GM12872 (cell line): Measurements from ENCODE around the gene SAG.

Source experiments
- TF ChIP-seq, protein P1 (sequence below): IDR thresholded peaks from 3 replicates; pipeline ENCODE4 v1.5.1; 2011; ENCODE audit warnings: low read depth, mild to moderate bottlenecking, low read length, moderate library complexity; ENCODE audit not compliant: insufficient read depth

Gene SAG

DNA sequence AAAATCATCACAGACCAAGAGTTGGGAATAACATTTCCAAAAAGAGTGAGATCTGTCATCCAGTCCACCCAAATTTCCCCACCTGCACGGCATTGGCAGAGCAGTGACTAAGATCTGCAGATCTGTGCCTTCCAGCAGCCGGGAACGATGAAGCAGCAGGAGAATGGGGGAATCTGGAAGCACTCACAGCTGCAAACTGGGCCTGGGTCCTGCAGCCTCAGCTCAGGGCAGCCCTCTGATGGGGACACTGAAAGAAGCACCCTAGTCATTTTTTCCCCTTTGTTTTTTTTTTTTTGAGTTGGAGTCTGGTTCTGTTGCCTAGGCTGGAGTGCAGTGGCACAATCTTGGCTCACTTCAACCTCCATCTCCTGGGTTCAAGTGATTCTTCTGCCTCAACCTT is 4.4 kb upstream of the SAG start:
- TF ChIP-seq, protein P1, sequence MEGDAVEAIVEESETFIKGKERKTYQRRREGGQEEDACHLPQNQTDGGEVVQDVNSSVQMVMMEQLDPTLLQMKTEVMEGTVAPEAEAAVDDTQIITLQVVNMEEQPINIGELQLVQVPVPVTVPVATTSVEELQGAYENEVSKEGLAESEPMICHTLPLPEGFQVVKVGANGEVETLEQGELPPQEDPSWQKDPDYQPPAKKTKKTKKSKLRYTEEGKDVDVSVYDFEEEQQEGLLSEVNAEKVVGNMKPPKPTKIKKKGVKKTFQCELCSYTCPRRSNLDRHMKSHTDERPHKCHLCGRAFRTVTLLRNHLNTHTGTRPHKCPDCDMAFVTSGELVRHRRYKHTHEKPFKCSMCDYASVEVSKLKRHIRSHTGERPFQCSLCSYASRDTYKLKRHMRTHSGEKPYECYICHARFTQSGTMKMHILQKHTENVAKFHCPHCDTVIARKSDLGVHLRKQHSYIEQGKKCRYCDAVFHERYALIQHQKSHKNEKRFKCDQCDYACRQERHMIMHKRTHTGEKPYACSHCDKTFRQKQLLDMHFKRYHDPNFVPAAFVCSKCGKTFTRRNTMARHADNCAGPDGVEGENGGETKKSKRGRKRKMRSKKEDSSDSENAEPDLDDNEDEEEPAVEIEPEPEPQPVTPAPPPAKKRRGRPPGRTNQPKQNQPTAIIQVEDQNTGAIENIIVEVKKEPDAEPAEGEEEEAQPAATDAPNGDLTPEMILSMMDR = no peak

GRCh38 chr2:233311241-233311926 is 3.8 kb downstream of the SAG start:
- TF ChIP-seq, protein P1 = no peak

DNA sequence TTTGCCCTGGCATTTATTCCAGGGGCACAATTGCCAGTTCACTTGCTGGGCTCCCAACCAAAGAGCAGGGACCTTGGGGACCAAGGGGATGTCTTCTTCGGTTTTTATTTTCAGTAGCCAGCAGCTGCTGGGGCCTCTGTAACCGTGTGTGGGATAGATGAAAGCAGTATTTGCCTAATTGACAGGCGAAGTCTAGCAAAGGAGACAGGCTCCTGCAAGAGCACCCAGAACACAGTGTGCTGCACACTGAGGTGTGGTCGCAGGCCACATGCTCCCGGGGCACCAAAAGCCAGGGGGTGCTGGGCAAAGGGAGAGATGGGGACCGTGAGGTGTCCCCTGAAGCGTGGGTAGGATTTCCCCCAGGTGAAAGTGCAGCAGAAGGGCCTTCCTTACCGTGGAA is 5.3 kb downstream of the SAG start:
- TF ChIP-seq, protein P1 = no peak

- TF ChIP-seq, protein P1 = no peak
These were observed 6.7 kb downstream of the SAG start for GRCh38 chr2:233314180-233314925.

DNA sequence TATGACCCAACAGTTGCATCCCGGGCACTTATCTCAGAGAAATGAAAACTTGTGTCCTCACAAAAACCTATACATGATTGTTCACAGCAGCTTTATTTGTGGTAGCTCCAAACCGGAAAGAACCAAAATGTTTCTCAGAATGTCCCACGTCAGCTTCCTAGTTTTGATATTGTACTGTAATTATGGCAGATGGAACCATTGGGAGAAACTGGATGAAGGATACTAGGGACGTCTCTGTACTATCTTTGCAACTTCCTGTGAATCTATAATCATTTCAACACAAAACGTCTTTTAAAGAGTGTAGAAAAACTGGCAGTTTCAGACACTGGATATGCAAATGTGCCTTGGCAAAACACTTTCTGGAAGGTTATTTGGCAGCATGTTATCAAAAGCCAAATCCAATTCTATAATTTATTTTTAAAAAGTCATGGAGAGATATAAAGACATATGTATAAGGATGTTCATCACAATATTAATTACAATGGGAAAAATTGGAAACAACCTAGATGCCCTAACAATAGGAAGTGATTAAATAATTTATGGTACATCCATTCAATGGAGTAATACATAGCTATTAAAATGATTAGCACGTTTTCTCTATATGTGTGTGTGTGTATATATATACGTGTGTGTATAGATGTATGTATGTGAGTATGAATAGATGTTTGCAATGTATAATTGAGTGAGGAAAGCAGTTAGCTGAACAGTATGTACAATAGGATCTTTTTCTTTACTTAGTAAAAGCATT is 9.8 kb downstream of the SAG start:
- TF ChIP-seq, protein P1 = no peak

- TF ChIP-seq, protein P1 = no peak
These were observed 11.6 kb downstream of the SAG start for GRCh38 chr2:233319256-233319655.

GRCh38 chr2:233320470-233320869 is 12.9 kb downstream of the SAG start:
- TF ChIP-seq, protein P1 = no peak
